ENCODE data around the gene CRY2. TPM values are rescaled to one million over a fixed set of nuclear protein-coding genes. Genes with fewer than 3 reads are reported as not detected.

CRY2 gene
- total and polyA plus RNA-seq, 2 of the 8 experiments (the other 6 are each of a cell fraction or from before 2014, with no cell fraction given), result 8.0 to 9.4 TPM

GRCh38 chr11:45856044-45856468, 8.8 kb downstream of the CRY2 start (continued):
- TF ChIP-seq CHD7 (IDR thresholded peaks at IDR 0.05; ENCODE audit: insufficient replicate concordance, low read length), result no peak
- no peak for TF ChIP-seq BCL11A (IDR thresholded peaks at IDR 0.05; ENCODE audit: low read depth in 2 of 2, low read length in 2 of 2)
- TF ChIP-seq SRF (IDR thresholded peaks at IDR 0.05; ENCODE audit: low read depth, low read length), result no peak
- no peak for TF ChIP-seq SIN3A (conservative IDR thresholded peaks at IDR 0.05 in 1 of 2, IDR thresholded peaks at IDR 0.05 in 1 of 2; ENCODE audit: low read depth in 1 of 2, low read length in 2 of 2)
- no peak for TF ChIP-seq EGR1 (IDR thresholded peaks at IDR 0.05; ENCODE audit: borderline replicate concordance, low read depth, low read length)
- TF ChIP-seq RFX5 (IDR thresholded peaks at IDR 0.05; ENCODE audit: borderline replicate concordance, low read depth, low read length), result no peak
- no peak for TF ChIP-seq HDAC6 (IDR thresholded peaks at IDR 0.05; ENCODE audit: low read depth, low read length)
- no peak for TF ChIP-seq POLR2AphosphoS5 (IDR thresholded peaks at IDR 0.05; ENCODE audit: low read depth, low read length)
- TF ChIP-seq SAP30 (IDR thresholded peaks at IDR 0.05; ENCODE audit: insufficient read depth, insufficient replicate concordance, low read length), result no peak
- no peak for TF ChIP-seq CTBP2 (IDR thresholded peaks at IDR 0.05; ENCODE audit: borderline replicate concordance, insufficient read depth, insufficient read length, low read length)
- no peak for TF ChIP-seq POU5F1 (IDR thresholded peaks at IDR 0.05; ENCODE audit: low read depth, low read length)
- TF ChIP-seq FOSL1 (IDR thresholded peaks at IDR 0.05; ENCODE audit: insufficient read depth, low read depth, low read length), result no peak

Data from H1 (cell line).